ENCODE measurements around the gene RGS1.

DNA sequence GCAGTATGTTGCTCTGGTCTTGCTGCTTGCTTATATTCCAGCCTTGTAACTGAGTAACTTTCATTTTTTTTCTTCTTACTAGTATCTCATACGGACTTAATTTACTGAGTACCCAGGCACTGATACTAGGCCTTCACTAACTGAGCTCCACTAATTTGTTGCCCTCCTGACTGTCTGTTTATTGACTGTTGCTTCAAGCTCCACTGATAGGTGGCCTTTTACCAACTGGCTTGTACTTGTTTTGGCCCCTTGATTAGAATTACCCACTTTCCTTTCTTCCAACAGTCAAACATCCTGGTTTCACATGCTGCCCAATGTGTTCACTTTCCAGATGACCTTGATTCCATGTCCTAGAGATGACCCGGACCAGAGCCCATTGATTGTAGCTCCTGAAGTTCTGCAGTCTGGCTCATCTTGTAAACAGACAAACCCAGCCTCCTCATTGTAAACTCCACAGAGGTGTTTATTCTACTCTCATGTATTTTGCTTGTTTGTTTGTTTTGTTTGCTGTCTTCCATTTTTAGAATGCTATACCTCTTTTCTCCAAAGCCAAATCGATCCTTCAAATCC, 27.7 kb downstream of the RGS1 start:
- no peak for TF ChIP-seq POLR2AphosphoS5 (IDR thresholded peaks at IDR 0.05)
- TF ChIP-seq POLR2A (IDR thresholded peaks at IDR 0.05): no peak
